GM21526 (cell line): ENCODE measurements around the gene GRM5.
"Not testable (repeated sequence)": the region's sequence is repeated elsewhere in the genome, so short reads cannot be mapped to it uniquely, and the experiment has no call there.

Experiments used
- ATAC-seq: cut with Tn5 transposase; IDR thresholded peaks from one replicate; pipeline ENCODE4 v1.9.1; 2021; ENCODE audit warnings: moderate library complexity; ENCODE audit not compliant: unreplicated experiment, low FRiP score

GRM5 gene

DNA sequence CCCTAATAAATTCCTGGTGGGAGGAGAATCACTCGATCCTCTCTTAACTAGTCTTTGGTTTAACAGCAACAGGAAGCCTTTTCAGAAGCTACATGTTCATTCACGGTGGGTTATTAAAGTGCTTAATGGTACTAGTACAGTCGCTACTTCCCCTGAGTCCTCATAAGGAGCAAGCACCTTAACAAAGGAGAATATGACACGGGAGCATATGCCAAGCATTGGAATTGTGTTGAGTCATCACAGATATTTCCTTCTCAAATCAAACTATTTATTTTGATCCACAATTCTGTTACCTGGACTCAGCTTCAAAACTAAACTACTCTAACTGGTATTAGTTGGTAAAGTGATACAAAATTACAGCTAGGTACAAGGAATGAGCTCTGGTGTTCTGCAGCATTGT lies 550.8 kb downstream of the GRM5 start:
- ATAC-seq: no peak

DNA sequence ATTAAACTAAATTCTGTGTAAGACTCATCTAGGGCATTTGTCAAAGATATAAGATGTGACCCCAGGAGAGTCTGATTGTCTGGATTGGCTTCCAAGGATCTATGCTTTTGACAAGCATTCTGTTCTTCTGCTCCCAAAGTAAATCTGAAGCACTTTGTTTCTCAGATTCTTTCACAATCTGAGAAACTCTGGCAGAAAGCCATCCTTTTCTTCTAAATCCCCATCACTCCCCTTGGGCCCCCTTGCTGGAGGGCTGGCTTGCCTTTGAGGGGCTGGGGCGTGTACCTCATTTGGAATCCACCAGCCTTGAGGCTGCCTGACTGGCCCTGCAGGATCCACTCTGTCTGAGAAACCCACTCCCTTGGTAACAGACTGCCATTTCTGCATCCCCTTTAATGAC lies 554.8 kb downstream of the GRM5 start:
- no peak for ATAC-seq

DNA sequence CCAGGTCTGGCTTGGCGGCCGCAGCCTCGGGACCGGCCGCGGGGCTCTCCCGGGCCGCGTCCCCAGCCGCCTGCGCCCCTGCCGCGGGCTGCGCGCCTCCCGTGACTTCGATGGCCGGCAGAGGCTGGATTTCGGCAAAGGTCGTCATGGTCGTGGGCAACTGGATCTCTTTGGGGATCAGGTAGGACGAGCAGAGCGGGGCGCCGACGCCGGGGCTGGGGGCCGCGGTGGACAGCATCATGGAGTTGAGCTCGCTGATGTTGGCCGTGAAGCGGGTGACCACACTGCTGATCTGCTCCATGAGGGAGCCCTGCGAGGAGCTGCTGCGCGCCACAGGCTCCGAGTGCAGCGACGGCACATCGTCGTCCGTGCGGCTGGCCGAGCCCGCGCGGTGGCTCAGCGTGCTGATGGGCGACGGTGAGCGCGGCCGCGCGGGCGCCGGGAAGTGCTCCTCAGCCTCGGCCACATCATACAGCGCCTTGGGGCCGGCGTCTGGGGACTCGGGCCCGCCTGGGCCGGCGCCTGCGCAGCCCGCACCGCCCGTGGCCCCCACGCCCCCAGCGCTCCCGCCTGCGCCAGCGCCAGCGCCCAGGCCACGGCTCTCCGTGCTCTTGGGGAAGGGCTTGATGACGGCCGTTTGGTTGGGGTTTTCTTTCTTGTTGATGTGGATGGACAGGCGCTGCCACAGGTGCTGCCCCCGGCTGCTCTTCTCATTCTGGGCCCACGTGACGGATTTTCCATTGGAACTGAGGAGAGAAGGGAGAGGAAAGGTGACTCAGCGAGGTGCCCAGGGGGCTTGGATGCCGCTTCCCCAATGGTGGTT lies 556.8 kb downstream of the GRM5 start:
- peak; percentile 75 for ATAC-seq

DNA sequence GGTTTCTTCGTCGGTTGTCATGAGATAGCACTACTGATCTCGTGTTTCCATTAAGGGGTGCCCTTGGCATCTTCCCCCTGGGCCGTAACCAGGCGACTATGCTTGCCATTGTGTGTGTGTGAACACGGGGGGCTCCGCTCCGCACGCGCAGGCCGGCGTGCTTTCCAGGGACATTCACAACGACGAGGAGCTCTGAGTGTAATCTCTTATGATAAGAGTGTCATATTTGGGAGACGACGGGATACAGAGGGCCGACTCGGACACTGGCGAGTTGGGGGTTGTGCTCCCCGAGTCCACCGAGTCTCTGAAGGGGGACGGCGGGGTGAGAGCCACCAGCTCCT lies 557.4 kb downstream of the GRM5 start:
- ATAC-seq: no peak

DNA sequence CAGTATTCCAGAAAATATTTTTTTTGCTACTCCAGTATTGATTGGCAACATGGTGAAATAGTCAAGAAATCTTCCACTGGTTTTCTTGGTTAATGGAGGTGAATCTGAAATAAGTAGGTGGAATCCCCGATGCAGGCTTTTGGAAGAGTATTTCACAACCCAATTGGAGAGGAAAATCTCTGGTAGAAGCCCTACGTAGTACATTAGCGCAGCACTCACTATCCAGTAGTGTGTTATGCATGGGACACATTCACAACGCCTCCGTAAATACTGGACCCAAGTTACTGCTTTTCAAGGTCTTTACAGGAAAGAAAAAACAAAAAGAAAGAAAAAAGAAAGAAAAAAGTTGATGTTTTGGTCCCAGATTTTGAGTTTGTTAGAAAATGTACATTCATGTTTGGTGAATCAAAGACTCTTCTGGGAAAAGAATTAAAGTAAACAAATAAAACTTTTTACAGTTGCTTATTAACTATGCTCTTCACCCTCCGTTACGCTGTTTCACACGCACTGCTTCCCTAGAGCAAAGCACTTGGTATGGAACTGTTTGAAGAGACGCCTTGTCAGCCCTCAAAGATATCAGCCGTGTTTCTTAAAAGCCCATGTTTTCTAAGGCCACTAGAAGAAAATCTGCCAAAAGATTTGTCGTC lies 557.9 kb downstream of the GRM5 start:
- ATAC-seq: no peak

DNA sequence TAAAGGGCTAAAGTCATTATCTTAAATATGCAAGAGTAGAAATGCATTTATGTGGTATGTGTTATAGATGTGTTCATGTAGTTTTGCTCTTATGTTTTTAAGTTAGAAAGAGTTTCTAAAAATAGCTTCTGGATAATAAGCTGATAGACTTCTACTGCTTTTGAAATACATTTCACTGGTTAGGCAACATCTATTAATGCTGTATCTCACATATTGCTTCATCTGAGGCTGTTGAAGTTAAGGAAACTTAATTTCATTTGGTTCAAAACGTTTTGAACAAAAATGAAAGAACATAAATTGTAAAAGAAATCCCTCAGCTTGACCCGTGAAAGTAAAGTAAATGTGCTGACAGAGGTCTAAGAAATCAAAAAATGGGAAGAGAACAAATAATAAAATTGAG lies 564.2 kb downstream of the GRM5 start:
- ATAC-seq: no peak

DNA sequence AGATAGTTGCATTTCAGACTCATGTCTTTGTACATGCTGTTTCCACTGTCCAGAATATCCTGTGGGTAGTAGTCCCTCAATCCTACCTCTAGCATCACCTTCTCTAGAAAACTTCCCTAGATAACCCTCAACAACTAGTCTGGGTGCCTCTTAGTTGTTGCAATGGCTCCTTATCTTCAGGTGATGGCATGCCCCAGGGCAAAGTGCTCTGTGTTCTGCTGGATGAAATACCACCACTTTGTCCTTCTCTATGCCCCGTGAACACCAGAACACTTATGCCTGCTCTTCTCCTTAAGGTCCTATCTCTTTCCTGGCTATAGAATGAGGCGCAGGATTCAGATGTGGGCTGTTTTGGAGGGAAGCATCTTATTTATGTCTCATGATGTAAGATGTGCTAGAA lies 569.9 kb downstream of the GRM5 start:
- ATAC-seq: no peak

DNA sequence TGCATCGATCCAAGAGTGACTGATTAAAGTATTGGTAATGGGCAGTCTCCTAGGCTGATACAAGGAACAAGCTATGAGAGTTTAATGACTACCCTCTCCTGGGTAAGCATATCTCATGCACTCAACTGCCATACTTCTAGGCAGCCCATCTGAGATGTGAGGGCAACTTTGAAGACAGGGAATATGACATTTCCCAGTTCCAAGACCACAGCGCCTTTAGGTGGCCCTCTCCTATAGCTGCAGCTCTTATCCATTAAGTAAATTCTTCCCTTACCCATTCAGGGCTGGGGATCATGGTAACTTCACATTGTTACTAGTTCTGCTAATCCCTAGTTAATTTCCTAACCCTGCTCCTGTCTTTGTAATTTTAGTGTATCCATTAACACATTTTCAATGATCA lies 570.9 kb downstream of the GRM5 start:
- no peak for ATAC-seq

DNA sequence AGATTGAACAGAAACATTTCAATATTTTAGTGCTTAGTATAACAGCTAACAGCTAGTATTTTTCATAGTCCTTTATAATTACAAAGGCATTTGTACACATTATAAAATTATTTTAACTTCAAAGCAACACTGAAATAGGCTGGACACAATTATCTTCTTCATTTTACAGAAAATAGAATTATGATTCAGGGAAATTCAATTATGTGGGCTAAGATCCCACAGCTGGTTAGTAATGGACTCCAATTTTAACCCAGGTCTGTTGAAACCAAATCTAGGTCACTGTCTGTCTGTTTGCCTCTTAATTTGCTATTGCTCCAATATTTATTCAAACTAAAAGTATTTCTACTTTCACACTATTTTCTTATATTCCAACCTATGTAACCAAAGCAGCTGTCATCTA lies 574.1 kb downstream of the GRM5 start:
- no peak for ATAC-seq

DNA sequence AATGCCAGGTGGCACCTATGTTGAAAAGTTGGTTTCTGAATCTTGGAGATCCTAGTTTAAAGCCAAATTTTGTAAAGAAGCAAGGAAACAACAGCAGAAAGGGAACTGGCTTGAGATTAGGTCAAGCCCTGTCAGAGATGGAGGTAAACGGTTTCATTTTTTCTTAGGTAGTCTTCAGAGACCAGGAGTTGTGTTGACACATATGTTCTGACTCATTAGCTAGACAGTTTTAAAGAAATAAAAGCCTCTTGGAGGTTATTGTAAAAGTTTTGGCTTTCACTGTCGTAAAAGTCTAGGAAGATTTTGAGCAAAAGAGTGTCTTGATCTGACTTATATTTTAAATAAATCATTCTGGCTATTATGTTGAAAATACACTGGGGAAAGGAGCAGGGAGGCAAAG lies 576.8 kb downstream of the GRM5 start:
- ATAC-seq: no peak

DNA sequence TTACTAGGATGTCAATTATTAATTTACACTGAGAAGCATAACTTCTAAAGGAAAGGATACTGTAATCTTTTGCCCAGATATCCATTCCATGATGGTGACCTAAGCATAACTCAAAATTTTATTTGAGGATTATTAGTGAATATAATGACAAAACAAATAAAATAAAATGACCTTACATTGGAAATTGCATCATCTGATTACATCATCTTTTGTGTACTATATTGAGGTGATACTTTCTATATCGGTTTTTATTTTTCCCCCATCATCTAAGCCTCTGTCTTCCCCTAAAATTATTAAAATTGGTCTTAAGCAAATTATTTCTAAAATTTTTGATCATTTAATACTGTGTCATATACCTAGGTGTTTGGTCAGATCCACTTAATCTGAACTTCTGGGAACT lies 578.1 kb downstream of the GRM5 start:
- ATAC-seq: no peak

DNA sequence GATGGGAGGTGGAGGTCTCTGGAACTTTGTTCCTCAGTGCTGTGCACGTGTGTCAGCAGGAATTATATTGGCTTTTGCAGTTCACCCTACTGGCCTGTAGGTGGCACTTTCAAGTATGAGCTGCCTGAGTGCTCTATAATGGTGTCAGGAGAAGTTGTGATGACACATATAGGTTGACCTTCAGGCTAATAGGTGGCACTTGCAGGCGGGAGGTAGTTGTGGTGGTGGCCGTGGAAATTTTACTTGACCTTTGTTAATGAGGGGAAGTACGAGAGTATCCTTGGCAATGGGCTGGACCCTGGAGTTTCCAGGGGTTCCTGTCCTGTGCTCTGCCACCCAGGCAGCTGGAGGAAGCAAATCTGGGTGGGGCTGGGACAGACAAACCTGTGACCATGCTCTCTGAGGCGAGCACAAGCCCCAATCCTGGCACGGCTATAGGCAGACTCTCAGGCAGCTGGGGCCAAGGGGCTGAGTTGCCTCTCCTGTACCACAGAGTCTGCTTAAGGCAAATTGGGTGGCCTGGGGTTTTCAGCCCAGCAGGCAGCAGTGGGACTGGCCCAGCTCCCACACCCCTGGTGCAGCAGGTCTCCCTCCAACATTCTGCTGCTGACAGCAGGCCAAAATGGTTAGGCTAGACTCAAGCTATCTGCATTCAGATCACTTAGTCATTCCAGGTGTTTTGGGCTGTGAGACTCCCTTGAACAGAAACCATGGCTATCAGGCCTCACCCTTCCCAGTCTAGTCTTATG lies 580.7 kb downstream of the GRM5 start:
- peak; percentile 92 for ATAC-seq

DNA sequence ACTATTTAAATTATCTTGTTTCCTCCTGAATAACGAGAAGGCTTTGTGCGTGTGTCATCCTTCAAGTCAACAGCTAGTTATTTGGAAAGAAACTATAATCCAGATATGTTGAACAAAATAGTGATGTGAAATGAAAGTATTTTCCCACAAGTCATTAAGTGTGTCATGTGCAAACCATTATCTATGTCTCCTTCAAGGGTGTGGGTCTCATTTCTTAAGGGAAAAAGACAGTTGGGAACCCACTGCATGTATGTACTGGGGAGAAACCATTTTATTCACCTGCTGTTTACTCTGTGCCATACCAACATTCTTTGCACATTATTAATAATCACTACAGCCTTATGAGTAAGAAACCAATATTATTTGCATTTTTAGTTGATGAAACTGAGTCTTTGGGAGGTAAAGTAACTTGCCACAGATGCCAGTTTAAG lies 582.9 kb downstream of the GRM5 start:
- no peak for ATAC-seq

DNA sequence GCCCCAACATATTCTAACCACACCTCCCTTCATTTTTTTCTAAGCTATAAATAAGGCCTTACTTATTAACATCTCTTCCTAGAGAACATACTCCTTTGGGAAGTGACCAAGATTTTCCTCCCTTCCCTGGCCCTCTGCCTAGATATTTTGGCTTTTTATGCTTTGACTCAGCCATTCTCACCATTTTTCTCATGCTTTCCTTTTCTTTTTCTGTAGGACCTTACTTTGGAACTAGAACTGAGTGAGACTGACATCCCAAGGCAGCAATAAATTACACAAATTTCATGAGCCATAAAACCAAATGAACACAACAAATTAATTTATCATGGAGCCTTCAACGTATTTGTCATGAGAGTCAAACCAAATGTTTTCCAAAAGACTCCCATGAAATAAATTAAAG lies 585.6 kb downstream of the GRM5 start:
- ATAC-seq: no peak

DNA sequence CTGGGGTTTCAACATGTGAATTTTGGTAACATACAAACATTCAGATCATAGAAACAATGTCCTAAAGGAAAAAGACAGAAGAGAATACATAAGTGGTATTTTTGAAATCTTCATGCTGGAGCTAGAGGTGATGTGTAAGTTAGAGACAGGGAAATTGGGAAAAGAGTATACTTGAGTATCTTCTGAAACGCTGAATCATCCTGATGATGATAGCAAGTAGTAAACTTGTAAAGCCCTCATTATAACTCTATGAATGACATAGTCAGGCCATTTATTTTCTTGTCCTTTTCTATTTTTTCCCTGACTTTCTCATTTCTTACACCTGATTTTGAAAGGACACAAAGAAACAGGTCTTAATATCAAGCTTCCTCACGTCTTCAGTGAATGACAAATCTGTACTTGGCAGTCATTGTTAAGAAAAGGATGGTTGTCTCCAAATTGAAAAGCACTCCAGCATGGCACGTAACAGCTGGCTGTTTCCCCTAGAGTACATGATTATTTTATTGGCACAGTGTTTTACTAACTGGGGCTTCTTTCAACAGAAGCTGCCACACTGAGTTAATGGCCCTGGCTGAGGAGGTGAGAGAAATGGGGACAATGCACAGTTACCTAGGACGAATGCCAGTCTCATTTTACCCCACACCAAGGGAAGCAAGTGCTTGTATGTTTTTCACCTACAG lies 587.5 kb downstream of the GRM5 start:
- ATAC-seq: no peak

DNA sequence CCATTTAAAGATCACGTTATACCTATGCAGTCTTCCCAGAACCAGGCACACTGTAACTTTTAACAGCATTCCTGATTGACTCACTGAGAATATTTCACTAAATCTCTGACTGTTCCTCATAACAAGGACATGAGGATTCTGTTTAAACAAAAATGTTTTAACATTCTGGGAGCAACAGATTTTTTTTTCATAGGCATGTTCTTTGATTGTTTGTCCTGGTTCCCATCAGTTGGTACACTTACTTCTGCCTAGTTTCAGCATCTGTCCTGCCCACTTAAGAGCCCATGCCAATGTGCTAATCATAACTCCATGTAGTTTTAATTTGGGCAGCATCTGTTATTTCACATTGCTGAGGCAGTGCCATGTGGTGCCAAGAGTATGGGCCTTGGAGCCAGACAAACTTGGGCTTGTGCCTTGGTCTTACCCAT lies 589.8 kb downstream of the GRM5 start:
- no peak for ATAC-seq

DNA sequence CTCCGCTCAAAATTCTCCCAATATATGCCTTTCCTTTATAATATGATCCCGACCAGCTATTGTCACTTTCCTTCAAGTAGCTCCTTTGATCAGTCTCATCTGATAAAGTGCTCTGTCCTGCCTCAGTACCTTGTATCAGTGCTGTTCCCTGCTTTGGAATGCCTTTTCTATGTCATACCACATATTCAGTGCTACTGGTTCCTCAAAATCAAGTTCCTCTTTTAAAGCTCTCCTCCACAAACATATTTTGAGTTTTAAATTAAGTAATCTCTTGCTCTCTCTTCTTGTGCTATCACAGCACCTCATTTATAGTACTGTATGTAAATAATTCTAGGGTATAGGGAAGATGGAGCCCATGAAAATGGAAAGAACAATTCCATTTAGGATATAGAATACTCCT lies 591.1 kb downstream of the GRM5 start:
- no peak for ATAC-seq

DNA sequence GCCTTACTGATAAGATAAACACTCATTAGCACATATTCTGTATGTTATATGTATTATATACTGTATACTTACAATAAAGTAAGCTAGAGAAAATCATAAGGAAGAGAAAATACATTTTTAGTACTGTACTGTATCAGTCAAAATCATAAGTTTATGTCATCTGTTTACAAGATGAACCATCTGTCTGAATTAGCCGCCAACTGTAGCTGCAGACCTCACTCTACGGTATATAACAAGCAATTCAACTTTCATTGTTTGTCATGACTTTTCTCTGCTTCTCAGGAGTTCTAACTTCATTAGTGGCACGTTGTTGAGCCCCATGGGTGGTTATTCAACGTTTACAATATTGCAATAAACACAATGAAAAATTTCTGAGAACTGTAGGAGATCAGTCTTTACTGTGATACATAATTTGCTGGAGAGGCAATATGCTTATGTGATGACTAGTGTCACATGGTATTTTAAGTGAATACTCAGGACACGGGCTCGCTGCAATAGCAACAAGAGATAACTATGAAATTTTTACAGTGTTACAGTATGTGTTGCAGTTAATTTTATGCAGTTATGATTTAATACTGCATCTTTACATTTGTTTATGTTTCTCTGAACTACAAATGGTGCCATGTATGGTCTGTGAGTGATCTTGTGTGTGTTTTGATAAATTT lies 596.1 kb downstream of the GRM5 start:
- ATAC-seq: no peak

DNA sequence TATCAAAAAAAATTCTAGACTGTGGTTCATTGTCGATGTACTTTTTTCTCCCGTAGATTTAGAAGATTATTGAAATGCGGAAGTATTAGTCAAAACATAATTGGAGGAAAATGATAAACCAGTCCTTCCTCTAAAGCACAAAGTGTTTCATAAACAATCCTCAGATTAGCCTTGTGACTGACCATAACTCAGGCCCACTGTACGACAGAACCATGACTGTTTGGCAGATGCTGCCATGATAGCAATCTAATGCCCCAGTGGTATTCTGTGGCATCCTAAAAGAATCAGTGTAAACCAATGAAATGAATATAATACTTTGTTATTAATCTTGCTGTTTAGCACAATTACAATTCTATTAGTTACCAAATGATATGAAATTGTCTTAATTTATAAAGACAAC lies 601.3 kb downstream of the GRM5 start:
- ATAC-seq: no peak

DNA sequence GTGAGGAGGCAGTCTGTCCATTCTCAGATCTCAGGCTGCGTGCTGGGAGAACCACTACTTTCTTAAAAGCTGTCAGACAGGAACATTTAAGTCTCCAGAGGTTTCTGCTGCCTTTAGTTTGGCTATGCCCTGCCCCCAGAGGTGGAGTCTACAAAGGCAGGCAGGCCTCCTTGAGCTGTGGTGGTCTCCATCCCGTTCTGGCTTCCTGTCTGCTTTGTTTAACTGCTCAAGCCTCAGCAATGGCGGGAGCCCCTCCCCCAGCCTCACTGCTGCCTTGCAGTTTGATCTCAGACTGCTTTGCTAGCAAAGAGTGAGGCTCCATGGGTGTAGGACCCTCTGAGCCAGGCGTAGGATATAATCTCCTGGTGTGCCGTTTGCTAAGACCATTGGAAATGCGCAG lies 602.5 kb downstream of the GRM5 start:
- ATAC-seq: not testable (repeated sequence)

DNA sequence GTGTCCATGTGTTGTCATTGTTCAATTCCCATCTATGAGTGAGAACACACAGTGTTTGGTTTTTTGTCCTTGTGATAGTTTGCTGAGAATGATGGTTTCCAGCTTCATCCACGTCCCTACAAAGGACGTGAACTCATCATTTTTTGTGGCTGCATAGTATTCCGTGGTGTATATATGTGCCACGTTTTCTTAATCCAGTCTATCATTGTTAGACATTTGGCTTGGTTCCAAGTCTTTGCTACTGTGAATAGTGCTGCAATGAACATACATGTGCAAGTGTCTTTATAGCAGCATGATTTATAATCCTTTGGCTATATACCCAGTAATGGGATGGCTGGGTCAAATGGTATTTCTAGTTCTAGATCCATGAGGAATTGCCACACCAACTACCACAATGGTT lies 607.7 kb downstream of the GRM5 start:
- not testable (repeated sequence) for ATAC-seq
